ENCODE measurements around the gene LMX1A. TPM values are rescaled to one million over a fixed set of nuclear protein-coding genes. Genes with fewer than 3 reads are reported as not detected.

The LMX1A gene
- total RNA-seq, 1 donor from 2014 or later, result not detected

- intact Hi-C loops (cut with DNase I), result no loop called here
- Histone ChIP-seq H3K27me3 (no peaks in the 10 kb centered on the region), H3K9me3 (no peaks in the 10 kb centered on the region), H3K4me3 (no peak overlapping the region), H3K4me1 (no peaks in the 10 kb centered on the region), H3K36me3 (no peaks in the 10 kb centered on the region), H3K27ac (no peak overlapping the region)
- DNase-seq (ENCODE audit: extremely low spot score in 2 of 2), result no peak
- TF ChIP-seq CTCF (IDR thresholded peaks at IDR 0.05) (no peak), POLR2AphosphoS5 (IDR thresholded peaks at IDR 0.05; ENCODE audit: insufficient read depth in 1 of 2, low read depth in 1 of 2) (no peak), POLR2A (IDR thresholded peaks at IDR 0.05) (no peak)
These were observed 102.1 kb downstream of the LMX1A start for GRCh38 chr1:165254376-165254775.

GRCh38 chr1:165253818-165254254, 102.7 kb downstream of the LMX1A start:
- no peak overlapping the region for H3K27ac ChIP-seq
- H3K4me3 ChIP-seq, result no peak overlapping the region
- intact Hi-C loops (cut with DNase I), result no loop called here
- H3K36me3 ChIP-seq, result no peaks in the 10 kb centered on the region
- no peaks in the 10 kb centered on the region for H3K27me3 ChIP-seq
- TF ChIP-seq CTCF (IDR thresholded peaks at IDR 0.05), result no peak
- no peak for TF ChIP-seq POLR2A (IDR thresholded peaks at IDR 0.05)
- no peak for TF ChIP-seq POLR2AphosphoS5 (IDR thresholded peaks at IDR 0.05; ENCODE audit: insufficient read depth in 1 of 2, low read depth in 1 of 2)
- DNase-seq (ENCODE audit: extremely low spot score in 2 of 2), result no peak
- no peaks in the 10 kb centered on the region for H3K9me3 ChIP-seq
- H3K4me1 ChIP-seq, result no peaks in the 10 kb centered on the region

GRCh38 chr1:165248969-165249571, 107.4 kb downstream of the LMX1A start:
- intact Hi-C loops (cut with DNase I), result no loop called here
- TF ChIP-seq POLR2AphosphoS5 (IDR thresholded peaks at IDR 0.05; ENCODE audit: insufficient read depth in 1 of 2, low read depth in 1 of 2) (no peak), CTCF (IDR thresholded peaks at IDR 0.05) (no peak), POLR2A (IDR thresholded peaks at IDR 0.05) (no peak)
- H3K27ac ChIP-seq, result no peak overlapping the region
- no peaks in the 10 kb centered on the region for H3K27me3 ChIP-seq
- no peaks in the 10 kb centered on the region for H3K9me3 ChIP-seq
- H3K36me3 ChIP-seq, result no peaks in the 10 kb centered on the region
- H3K4me1 ChIP-seq, result no peaks in the 10 kb centered on the region
- no peak overlapping the region for H3K4me3 ChIP-seq
- no peak for DNase-seq (ENCODE audit: extremely low spot score in 2 of 2)

- DNase-seq (ENCODE audit: extremely low spot score in 2 of 2), result no peak
- Histone ChIP-seq H3K36me3 (no peaks in the 10 kb centered on the region), H3K4me3 (no peak overlapping the region), H3K27ac (no peak overlapping the region), H3K9me3 (no peaks in the 10 kb centered on the region), H3K4me1 (no peaks in the 10 kb centered on the region), H3K27me3 (no peaks in the 10 kb centered on the region)
- no peak for TF ChIP-seq POLR2AphosphoS5 (IDR thresholded peaks at IDR 0.05; ENCODE audit: insufficient read depth in 1 of 2, low read depth in 1 of 2)
- no peak for TF ChIP-seq POLR2A (IDR thresholded peaks at IDR 0.05)
- no peak for TF ChIP-seq CTCF (IDR thresholded peaks at IDR 0.05)
- intact Hi-C loops (cut with DNase I), result no loop called here
These were observed 114.6 kb downstream of the LMX1A start for GRCh38 chr1:165241952-165242351.

- H3K4me1 ChIP-seq, result peaks cover under 1% of the 10 kb centered on the region
- no peaks in the 10 kb centered on the region for H3K27me3 ChIP-seq
- DNase-seq (ENCODE audit: extremely low spot score in 2 of 2), result no peak
- TF ChIP-seq CTCF (IDR thresholded peaks at IDR 0.05) (no peak), POLR2A (IDR thresholded peaks at IDR 0.05) (no peak), POLR2AphosphoS5 (IDR thresholded peaks at IDR 0.05; ENCODE audit: insufficient read depth in 1 of 2, low read depth in 1 of 2) (no peak)
- no peaks in the 10 kb centered on the region for H3K36me3 ChIP-seq
- H3K9me3 ChIP-seq, result no peaks in the 10 kb centered on the region
- H3K27ac ChIP-seq, result no peak overlapping the region
- intact Hi-C loops (cut with DNase I), result no loop called here
- H3K4me3 ChIP-seq, result no peak overlapping the region
These were observed 115.2 kb downstream of the LMX1A start for GRCh38 chr1:165241321-165241720.
